GM12878 (cell line): ENCODE data around the gene OSBPL5. TPM values are rescaled to one million over a fixed set of nuclear protein-coding genes. Genes with fewer than 3 reads are reported as not detected.

Experiments
- ATAC-seq: fragments of 200-7000 bp; cut with Tn5 transposase; 3 replicates; pipeline ENCODE4 v1.9.1; 2020; ENCODE audit warnings: mild to moderate bottlenecking, moderate library complexity
- BruUV-seq: library from RNA; stranded (reverse); fragments of 400-500 nt; replicated peaks from 2 replicates; lab custom pipeline; 2021; lab: Mats Ljungman, UMichigan
- CTCF ChIA-PET: fragments of 300-600 bp; sonication (Branson Sonifier 250); formaldehyde crosslinking; extraction: SDS; loops from one replicate; lab custom pipeline; 2021; ENCODE audit warnings: inconsistent platforms; lab: Yijun Ruan, JAX
- POLR2A ChIA-PET: fragments of 350-600 bp; formaldehyde crosslinking; extraction: SDS; loops from one replicate; lab custom pipeline; 2021; ENCODE audit warnings: inconsistent platforms; lab: Charles Lee
- RAD21 ChIA-PET: fragments of 300-600 bp; sonication (Branson Sonifier 250); formaldehyde crosslinking; loops from one replicate; lab custom pipeline; 2023; ENCODE audit warnings: antibody characterized with exemption; ENCODE audit not compliant: unreplicated experiment; lab: Charles Lee
- SMC1A ChIA-PET: fragments of 300-600 bp; sonication (Branson Sonifier 250); formaldehyde crosslinking; loops from one replicate; lab custom pipeline; 2023; ENCODE audit not compliant: unreplicated experiment, uncharacterized antibody; lab: Charles Lee
- DNase-seq: peaks from one replicate; pipeline ENCODE4 v3.0.0-alpha.2; 2011; ENCODE audit warnings: low read depth, low spot score
- FAIRE-seq: peaks from 3 replicates; lab custom pipeline; 2011; peaks lifted over from hg19 to GRCh38; lab: Jason Lieb, UNC
- H2AFZ ChIP-seq: 2 replicates; pipeline ENCODE4 v1.6.0; 2011; ENCODE audit warnings: low read depth, low read length, control low read depth; ENCODE audit not compliant: control insufficient read depth
- H3K27ac ChIP-seq: 2 replicates; pipeline ENCODE4 v1.5.1; 2011; ENCODE audit warnings: control low read depth; ENCODE audit not compliant: control insufficient read depth, insufficient read depth
- H3K27me3 ChIP-seq, 2 experiments: replicated peaks in 1 of 2; 2 replicates each; pipeline versions ENCODE4 v1.6.0 to v1.6.1; 2011; ENCODE audit warnings: low read length in 1 of 2; ENCODE audit not compliant: control insufficient read depth in 2 of 2, insufficient read depth in 2 of 2
- H3K36me3 ChIP-seq, 2 experiments: 2 replicates each; pipeline ENCODE4 v1.5.1; 2011; ENCODE audit warnings: low read length in 1 of 2; ENCODE audit not compliant: control insufficient read depth in 2 of 2, insufficient read depth in 2 of 2
- H3K4me1 ChIP-seq: 2 replicates; pipeline ENCODE4 v1.6.1; 2011; ENCODE audit warnings: mild to moderate bottlenecking, low read length, moderate library complexity, mixed read lengths; ENCODE audit not compliant: control insufficient read depth, insufficient read depth
- H3K4me2 ChIP-seq: 2 replicates; pipeline ENCODE4 v1.6.0; 2011; ENCODE audit warnings: control low read depth; ENCODE audit not compliant: control insufficient read depth, insufficient read depth
- H3K4me3 ChIP-seq: fragments of 200-600 bp; sonication (generic); 2 replicates; pipeline ENCODE4 v1.5.1; 2016
- H3K79me2 ChIP-seq: 2 replicates; pipeline ENCODE4 v1.6.0; 2011; ENCODE audit warnings: low read length; ENCODE audit not compliant: control insufficient read depth, insufficient read depth
- H3K9ac ChIP-seq: 2 replicates; pipeline ENCODE4 v1.8.0; 2011; ENCODE audit warnings: low read length, control low read depth, mixed read lengths; ENCODE audit not compliant: control insufficient read depth, insufficient read depth
- H3K9me3 ChIP-seq: replicated peaks from 3 replicates; pipeline ENCODE4 v1.5.1; 2011; ENCODE audit warnings: mild to moderate bottlenecking, low read length; ENCODE audit not compliant: control insufficient read depth, insufficient read depth
- H4K20me1 ChIP-seq: 2 replicates; pipeline ENCODE4 v1.6.0; 2011; ENCODE audit not compliant: control insufficient read depth, insufficient read depth
- ASH2L ChIP-seq: fragments of 300-600, 200-600 bp; sonication (generic); IDR thresholded peaks from 2 replicates; pipeline ENCODE4 v1.6.1; 2017; ENCODE audit warnings: low read depth, mild to moderate bottlenecking, borderline replicate concordance
- ATF7 ChIP-seq: fragments of 450-650 bp; IDR thresholded peaks from 2 replicates; pipeline ENCODE4 v1.6.1; 2016; ENCODE audit warnings: low read depth, mild to moderate bottlenecking
- CREB1 ChIP-seq: IDR thresholded peaks from 2 replicates; pipeline ENCODE4 v1.6.1; 2012; ENCODE audit warnings: low read depth, mild to moderate bottlenecking, inconsistent platforms
- HDAC6 ChIP-seq: fragments of 200-600 bp; sonication (generic); IDR thresholded peaks from one replicate; pipeline ENCODE4 v1.8.0; 2017; ENCODE audit warnings: antibody characterized with exemption; ENCODE audit not compliant: unreplicated experiment
- NFIC ChIP-seq: IDR thresholded peaks from 2 replicates; pipeline ENCODE4 v1.6.1; 2012; ENCODE audit warnings: low read depth, mild to moderate bottlenecking, inconsistent platforms, low read length, moderate library complexity
- NR2F1 ChIP-seq: fragments of 450-650 bp; conservative IDR thresholded peaks from 2 replicates; pipeline ENCODE4 v1.6.1; 2017; ENCODE audit warnings: mild to moderate bottlenecking
- PBX3 ChIP-seq: IDR thresholded peaks from 2 replicates; pipeline ENCODE4 v1.6.1; 2011; ENCODE audit warnings: mild to moderate bottlenecking, low read depth, low read length, moderate library complexity; ENCODE audit not compliant: insufficient replicate concordance
- PRDM15 ChIP-seq: fragments of 450-650 bp; formaldehyde crosslinking; IDR thresholded peaks from 2 replicates; pipeline ENCODE4 v1.4.0; 2020; ENCODE audit warnings: mild to moderate bottlenecking, moderate library complexity
- RAD51 ChIP-seq: fragments of 450-650 bp; IDR thresholded peaks from 2 replicates; pipeline ENCODE4 v1.6.1; 2016; ENCODE audit warnings: moderate library complexity, mild to moderate bottlenecking, inconsistent platforms
- RBBP5 ChIP-seq: fragments of 200-600 bp; sonication (generic); conservative IDR thresholded peaks from 2 replicates; pipeline ENCODE4 v1.6.1; 2016
- SIN3A ChIP-seq: IDR thresholded peaks from 2 replicates; pipeline ENCODE4 v1.6.1; 2012; ENCODE audit warnings: low read depth, low read length, improper control_type of control experiment
- SIX5 ChIP-seq: IDR thresholded peaks from 2 replicates; pipeline ENCODE4 v1.6.1; 2011; ENCODE audit warnings: mild to moderate bottlenecking, low read depth, low read length, moderate library complexity; ENCODE audit not compliant: severe bottlenecking
- SMAD5 ChIP-seq: IDR thresholded peaks from 2 replicates; pipeline ENCODE4 v1.6.1; 2016; ENCODE audit warnings: antibody characterized with exemption, low read depth
- SMC3 ChIP-seq: IDR thresholded peaks from 2 replicates; pipeline ENCODE4 v1.6.1; 2011; ENCODE audit warnings: low read length, improper control_type of control experiment, borderline replicate concordance
- ZNF217 ChIP-seq: fragments of 450-650 bp; IDR thresholded peaks from 2 replicates; pipeline ENCODE4 v1.6.1; 2017; ENCODE audit warnings: antibody characterized with exemption, mild to moderate bottlenecking
- ZNF274 ChIP-seq: IDR thresholded peaks from one replicate; pipeline ENCODE4 v1.8.0; 2011; ENCODE audit not compliant: insufficient read length, insufficient read depth
- ZNF384 ChIP-seq: IDR thresholded peaks from 2 replicates; pipeline ENCODE4 v1.6.1; 2012; ENCODE audit warnings: low read depth, mild to moderate bottlenecking, low read length, improper control_type of control experiment, borderline replicate concordance
- ZNF622 ChIP-seq: fragments of 450-650 bp; IDR thresholded peaks from 2 replicates; pipeline ENCODE4 v1.6.1; 2017; ENCODE audit warnings: mild to moderate bottlenecking, inconsistent platforms
- WGBS: methylation state at CpG from one replicate; pipeline ENCODE4 v1.1.6; 2016; ENCODE audit warnings: low lambda C conversion rate; ENCODE audit not compliant: insufficient replicate concordance, insufficient coverage; ENCODE audit errors: missing lambda C conversion rate; 5-methylcytosine and 5-hydroxymethylcytosine counted together
- in situ Hi-C: fragments of 300-500 bp; cut with MboI; formaldehyde crosslinking; loops from 9 replicates; pipeline ENCODE4 v1.14.3; 2018; ENCODE audit warnings: mixed read lengths
- intact Hi-C: fragments of 100-400 bp; cut with micrococcal nuclease; formaldehyde crosslinking; loops from one replicate; pipeline ENCODE4 v1.14.2; 2022; ENCODE audit not compliant: unreplicated experiment
- polyA plus RNA-seq, 11 experiments: library from polyadenylated mRNA; depleted of rRNA in 4 of 11; unstranded in 6 of 11; stranded (reverse) in 5 of 11; fragments of >200 nt; fragmentation: Nextera tagmentation in 4 of 11; fragmentation: Illumina TruSeq in 1 of 11; extraction: Ambion mirVana in 4 of 11; extraction: Trizol in 1 of 11; gene quantifications; 1 replicate in 1 of 11; 2 replicates in 10 of 11; pipeline versions ENCODE4 v1.2.1 to v1.2.3, GENCODE V29; 2011 to 2016; ENCODE audit warnings: inconsistent platforms in 2 of 11, missing spikeins in 2 of 11, low read depth in 1 of 11
- total RNA-seq, 4 experiments: library from RNA; depleted of rRNA in 3 of 4; stranded (reverse); fragments of >200 nt in 3 of 4; fragmentation: Illumina TruSeq in 1 of 4; extraction: Trizol in 1 of 4; gene quantifications; 2 replicates each; pipeline versions ENCODE4 v1.2.1 to v1.2.3, GENCODE V29; 2013 to 2021
- TF ChIP-seq, protein P1 (sequence below): fragments of 450-650 bp; IDR thresholded peaks from 2 replicates; pipeline ENCODE4 v1.6.1; 2017; ENCODE audit warnings: mild to moderate bottlenecking, moderate library complexity

The OSBPL5 gene
- total and polyA plus RNA-seq, 10 of the 15 experiments (the other 5 are each of a cell fraction or from before 2014, with no cell fraction given): not detected

DNA sequence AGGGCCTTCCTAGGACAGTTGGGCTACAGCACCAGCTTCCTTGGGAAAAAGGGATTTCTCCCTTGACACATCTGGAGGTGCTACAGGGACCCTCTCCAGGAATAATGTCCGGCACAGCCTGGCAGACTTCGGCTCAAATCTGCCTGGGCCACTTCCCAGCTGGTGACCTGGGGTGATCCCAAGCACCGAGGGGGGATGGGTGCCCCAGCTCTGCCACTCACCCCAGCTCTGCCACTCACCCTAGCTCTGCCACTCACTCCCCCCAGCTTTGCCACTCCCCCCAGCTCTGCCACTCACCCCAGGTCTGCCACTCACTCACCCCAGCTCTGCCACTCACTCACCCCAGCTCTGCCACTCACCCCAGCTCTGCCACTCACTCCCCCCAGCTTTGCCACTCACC, 9.9 kb downstream of the OSBPL5 start:
- DNase-seq (no peak), FAIRE-seq (no peak), ATAC-seq (no peak)
- no peaks in the 10 kb centered on the region for H3K79me2 ChIP-seq
- peaks cover 0 to 4% of the 10 kb centered on the region in 2 experiments; a peak in 1 of 4 replicates for H3K27me3 ChIP-seq
- no TSS peak for BruUV-seq
- POLR2A ChIA-PET: no interaction called here
- H4K20me1 ChIP-seq: no peaks in the 10 kb centered on the region
- H3K4me3 ChIP-seq: no peak overlapping the region
- H3K4me1 ChIP-seq: no peaks in the 10 kb centered on the region
- 38% methylated on average over 3 of the region's 3 CpGs for WGBS
- TF ChIP-seq PBX3 (no peak), SMC3 (no peak), RAD51 (no peak), PRDM15 (CRISPR knock-in tag) (no peak), CREB1 (no peak), ZNF622 (no peak), NR2F1 (no peak), SMAD5 (no peak), RBBP5 (no peak), SIN3A (no peak), HDAC6 (no peak), ASH2L (no peak), NFIC (no peak), ZNF274 (no peak), ZNF384 (no peak), SIX5 (no peak), ZNF217 (no peak), ATF7 (no peak)
- TF ChIP-seq, protein P1, sequence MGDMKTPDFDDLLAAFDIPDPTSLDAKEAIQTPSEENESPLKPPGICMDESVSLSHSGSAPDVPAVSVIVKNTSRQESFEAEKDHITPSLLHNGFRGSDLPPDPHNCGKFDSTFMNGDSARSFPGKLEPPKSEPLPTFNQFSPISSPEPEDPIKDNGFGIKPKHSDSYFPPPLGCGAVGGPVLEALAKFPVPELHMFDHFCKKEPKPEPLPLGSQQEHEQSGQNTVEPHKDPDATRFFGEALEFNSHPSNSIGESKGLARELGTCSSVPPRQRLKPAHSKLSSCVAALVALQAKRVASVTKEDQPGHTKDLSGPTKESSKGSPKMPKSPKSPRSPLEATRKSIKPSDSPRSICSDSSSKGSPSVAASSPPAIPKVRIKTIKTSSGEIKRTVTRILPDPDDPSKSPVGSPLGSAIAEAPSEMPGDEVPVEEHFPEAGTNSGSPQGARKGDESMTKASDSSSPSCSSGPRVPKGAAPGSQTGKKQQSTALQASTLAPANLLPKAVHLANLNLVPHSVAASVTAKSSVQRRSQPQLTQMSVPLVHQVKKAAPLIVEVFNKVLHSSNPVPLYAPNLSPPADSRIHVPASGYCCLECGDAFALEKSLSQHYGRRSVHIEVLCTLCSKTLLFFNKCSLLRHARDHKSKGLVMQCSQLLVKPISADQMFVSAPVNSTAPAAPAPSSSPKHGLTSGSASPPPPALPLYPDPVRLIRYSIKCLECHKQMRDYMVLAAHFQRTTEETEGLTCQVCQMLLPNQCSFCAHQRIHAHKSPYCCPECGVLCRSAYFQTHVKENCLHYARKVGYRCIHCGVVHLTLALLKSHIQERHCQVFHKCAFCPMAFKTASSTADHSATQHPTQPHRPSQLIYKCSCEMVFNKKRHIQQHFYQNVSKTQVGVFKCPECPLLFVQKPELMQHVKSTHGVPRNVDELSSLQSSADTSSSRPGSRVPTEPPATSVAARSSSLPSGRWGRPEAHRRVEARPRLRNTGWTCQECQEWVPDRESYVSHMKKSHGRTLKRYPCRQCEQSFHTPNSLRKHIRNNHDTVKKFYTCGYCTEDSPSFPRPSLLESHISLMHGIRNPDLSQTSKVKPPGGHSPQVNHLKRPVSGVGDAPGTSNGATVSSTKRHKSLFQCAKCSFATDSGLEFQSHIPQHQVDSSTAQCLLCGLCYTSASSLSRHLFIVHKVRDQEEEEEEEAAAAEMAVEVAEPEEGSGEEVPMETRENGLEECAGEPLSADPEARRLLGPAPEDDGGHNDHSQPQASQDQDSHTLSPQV: no peak
- no peaks in the 10 kb centered on the region for H3K36me3 ChIP-seq
- in situ Hi-C loops: no loop called here
- SMC1A ChIA-PET: no interaction called here
- intact Hi-C loops: no loop called here
- H3K4me2 ChIP-seq: no peak overlapping the region
- no peak overlapping the region for H3K27ac ChIP-seq
- H3K9ac ChIP-seq: no peak overlapping the region
- no peaks in the 10 kb centered on the region for H3K9me3 ChIP-seq
- RAD21 ChIA-PET: no interaction called here
- CTCF ChIA-PET: interaction anchor here (0.6 kb wide), 1 partner anchor 229 kb away, joined by 3 read pairs; no protein-coding TSS in a partner anchor
- H2AFZ ChIP-seq: no peak overlapping the region
